Osteocyte (in vitro differentiated cells): ENCODE measurements around the gene ZNF835. TPM values are rescaled to one million over a fixed set of nuclear protein-coding genes. Genes with fewer than 3 reads are reported as not detected.

Source experiments
- DNase-seq: peaks from one replicate; pipeline ENCODE4 v3.0.0; 2021; ENCODE audit warnings: mixed read lengths; ENCODE audit not compliant: unreplicated experiment; ENCODE audit errors: extremely low spot score
- H3K27ac Mint-ChIP-seq: one replicate; pipeline ENCODE4 v1.8.0; 2021; ENCODE audit warnings: mild to moderate bottlenecking, mixed read lengths; ENCODE audit not compliant: unreplicated experiment
- H3K27me3 Mint-ChIP-seq: one replicate; pipeline ENCODE4 v1.8.0; 2021; ENCODE audit warnings: mixed read lengths; ENCODE audit not compliant: unreplicated experiment
- H3K36me3 Mint-ChIP-seq: one replicate; pipeline ENCODE4 v1.8.0; 2021; ENCODE audit warnings: mixed read lengths; ENCODE audit not compliant: unreplicated experiment
- H3K4me1 Mint-ChIP-seq: one replicate; pipeline ENCODE4 v1.8.0; 2021; ENCODE audit warnings: mixed read lengths; ENCODE audit not compliant: unreplicated experiment
- H3K4me3 Mint-ChIP-seq: one replicate; pipeline ENCODE4 v1.8.0; 2021; ENCODE audit warnings: mild to moderate bottlenecking, moderate library complexity, mixed read lengths; ENCODE audit not compliant: unreplicated experiment
- H3K9me3 Mint-ChIP-seq: one replicate; pipeline ENCODE4 v1.8.0; 2021; ENCODE audit warnings: mixed read lengths; ENCODE audit not compliant: unreplicated experiment
- long read RNA-seq: library from polyadenylated mRNA; unstranded; transcript quantifications from one replicate; pipeline ENCODE4 v2.0.0, GENCODE V29; 2021
- total RNA-seq: library from RNA; stranded (reverse); gene quantifications from 2 replicates; pipeline ENCODE4 v1.2.1, GENCODE V29; 2021
- TF ChIP-seq, protein P1 (sequence below): fragments of 200-600 bp; sonication (generic); IDR thresholded peaks from 2 replicates; pipeline ENCODE4 v1.5.0; 2021; ENCODE audit warnings: antibody characterized with exemption, mild to moderate bottlenecking, moderate library complexity

Gene ZNF835
- not detected in 2 replicates for total RNA-seq
- long read RNA-seq = 0 reads

DNA sequence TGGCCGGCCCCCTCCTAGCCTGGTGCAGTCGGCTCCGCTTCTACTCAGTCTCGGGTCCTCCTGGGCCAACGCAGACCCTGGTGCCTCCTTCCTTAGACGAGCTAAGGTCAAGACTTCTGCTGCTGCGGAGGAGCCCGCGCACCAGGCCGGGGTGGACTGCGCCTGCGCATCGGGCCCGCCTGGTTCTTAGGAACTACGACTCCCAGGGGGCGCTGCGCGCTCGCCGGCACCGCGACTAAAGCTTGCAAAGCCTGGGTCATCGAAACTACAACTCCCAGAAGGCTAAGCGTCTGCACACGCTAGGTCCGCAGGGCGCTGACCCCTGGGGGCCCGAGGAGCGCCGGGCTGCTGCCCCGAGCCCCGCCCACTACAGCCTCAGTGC lies at the start of gene ZNF835:
Gene ZNF835, minus strand, starts transcription at position 145 of the 382 bp plus-strand sequence. CDS start 6,559 bp downstream, outside the sequence.
- Mint-ChIP-seq H3K36me3 (no peaks in the 10 kb centered on the region), H3K4me3 (no peak within 1 kb of the TSS), H3K27ac (no peak within 1 kb of the TSS), H3K27me3 (no peaks in the 10 kb centered on the region), H3K4me1 (no peaks in the 10 kb centered on the region), H3K9me3 (peaks cover 21% of the 10 kb centered on the region)
- DNase-seq = no peak
- TF ChIP-seq, protein P1, sequence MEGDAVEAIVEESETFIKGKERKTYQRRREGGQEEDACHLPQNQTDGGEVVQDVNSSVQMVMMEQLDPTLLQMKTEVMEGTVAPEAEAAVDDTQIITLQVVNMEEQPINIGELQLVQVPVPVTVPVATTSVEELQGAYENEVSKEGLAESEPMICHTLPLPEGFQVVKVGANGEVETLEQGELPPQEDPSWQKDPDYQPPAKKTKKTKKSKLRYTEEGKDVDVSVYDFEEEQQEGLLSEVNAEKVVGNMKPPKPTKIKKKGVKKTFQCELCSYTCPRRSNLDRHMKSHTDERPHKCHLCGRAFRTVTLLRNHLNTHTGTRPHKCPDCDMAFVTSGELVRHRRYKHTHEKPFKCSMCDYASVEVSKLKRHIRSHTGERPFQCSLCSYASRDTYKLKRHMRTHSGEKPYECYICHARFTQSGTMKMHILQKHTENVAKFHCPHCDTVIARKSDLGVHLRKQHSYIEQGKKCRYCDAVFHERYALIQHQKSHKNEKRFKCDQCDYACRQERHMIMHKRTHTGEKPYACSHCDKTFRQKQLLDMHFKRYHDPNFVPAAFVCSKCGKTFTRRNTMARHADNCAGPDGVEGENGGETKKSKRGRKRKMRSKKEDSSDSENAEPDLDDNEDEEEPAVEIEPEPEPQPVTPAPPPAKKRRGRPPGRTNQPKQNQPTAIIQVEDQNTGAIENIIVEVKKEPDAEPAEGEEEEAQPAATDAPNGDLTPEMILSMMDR = no peak

DNA sequence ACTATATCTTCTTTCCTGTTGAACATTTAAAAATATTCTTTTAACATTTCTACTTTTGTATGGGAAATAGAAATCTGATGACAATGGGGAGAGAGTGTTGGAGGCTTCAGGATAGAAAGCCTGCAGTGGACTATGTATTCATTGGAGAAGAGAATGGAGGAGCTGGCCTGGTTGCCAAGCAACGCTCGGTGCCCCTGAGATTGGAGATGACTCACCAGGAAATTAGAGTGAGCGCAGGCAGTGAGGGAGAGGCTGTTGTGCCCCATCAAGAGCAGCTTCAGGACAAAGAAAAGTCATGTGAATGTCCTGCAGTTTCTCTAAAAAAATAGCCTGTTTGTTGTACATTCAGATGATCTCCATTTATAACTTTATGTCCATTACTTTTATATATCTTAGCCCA lies 48.7 kb upstream of the ZNF835 start:
- TF ChIP-seq, protein P1 = no peak
- no peak overlapping the region for H3K27ac Mint-ChIP-seq
- H3K4me3 Mint-ChIP-seq = no peak overlapping the region
- peaks cover 48% of the 10 kb centered on the region for H3K9me3 Mint-ChIP-seq
- H3K36me3 Mint-ChIP-seq = peaks cover 4% of the 10 kb centered on the region
- H3K4me1 Mint-ChIP-seq = no peaks in the 10 kb centered on the region
- DNase-seq = no peak
- no peaks in the 10 kb centered on the region for H3K27me3 Mint-ChIP-seq

GRCh38 chr19:56718231-56718630 lies 46.7 kb upstream of the ZNF835 start:
- Mint-ChIP-seq H3K27me3 (no peaks in the 10 kb centered on the region), H3K27ac (no peak overlapping the region), H3K9me3 (peaks cover 40% of the 10 kb centered on the region), H3K4me3 (no peak overlapping the region), H3K36me3 (peaks cover 4% of the 10 kb centered on the region), H3K4me1 (no peaks in the 10 kb centered on the region)
- no peak for DNase-seq
- TF ChIP-seq, protein P1 = no peak

DNA sequence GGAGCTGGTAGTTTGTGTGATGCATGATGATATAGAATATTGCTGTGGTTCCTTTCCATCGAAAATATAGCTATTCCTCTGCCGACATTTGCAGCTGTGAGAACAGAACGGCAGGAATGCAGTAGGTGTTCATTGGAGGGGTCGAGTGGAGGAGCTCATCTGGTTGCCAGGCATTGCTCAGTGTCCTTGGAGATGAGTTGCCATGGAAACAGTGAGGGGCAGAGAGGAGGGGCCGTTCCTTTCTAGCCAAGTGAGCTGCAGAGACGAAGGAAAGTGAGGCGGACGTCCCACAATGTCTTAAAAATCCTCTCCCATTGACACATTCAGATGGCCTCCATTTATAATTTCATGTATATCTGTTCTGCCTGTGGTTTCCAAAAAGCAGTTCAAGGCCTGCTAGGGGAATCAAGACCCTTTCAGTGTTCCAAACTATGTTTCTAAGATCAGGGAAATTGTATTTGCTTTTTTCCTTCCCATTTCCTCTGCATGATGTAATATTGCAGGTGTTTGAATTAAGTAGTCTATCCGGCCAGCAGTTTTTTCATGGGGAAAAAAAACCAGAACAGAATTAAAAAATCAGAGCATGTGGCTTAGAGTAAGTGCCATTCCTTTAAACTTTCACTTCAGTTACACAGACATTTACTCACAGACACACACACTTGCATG lies 41.2 kb upstream of the ZNF835 start:
- no peak overlapping the region for H3K4me3 Mint-ChIP-seq
- no peaks in the 10 kb centered on the region for H3K4me1 Mint-ChIP-seq
- H3K27ac Mint-ChIP-seq = no peak overlapping the region
- H3K36me3 Mint-ChIP-seq = no peaks in the 10 kb centered on the region
- peaks cover 35% of the 10 kb centered on the region for H3K9me3 Mint-ChIP-seq
- TF ChIP-seq, protein P1 = no peak
- no peaks in the 10 kb centered on the region for H3K27me3 Mint-ChIP-seq
- no peak for DNase-seq

DNA sequence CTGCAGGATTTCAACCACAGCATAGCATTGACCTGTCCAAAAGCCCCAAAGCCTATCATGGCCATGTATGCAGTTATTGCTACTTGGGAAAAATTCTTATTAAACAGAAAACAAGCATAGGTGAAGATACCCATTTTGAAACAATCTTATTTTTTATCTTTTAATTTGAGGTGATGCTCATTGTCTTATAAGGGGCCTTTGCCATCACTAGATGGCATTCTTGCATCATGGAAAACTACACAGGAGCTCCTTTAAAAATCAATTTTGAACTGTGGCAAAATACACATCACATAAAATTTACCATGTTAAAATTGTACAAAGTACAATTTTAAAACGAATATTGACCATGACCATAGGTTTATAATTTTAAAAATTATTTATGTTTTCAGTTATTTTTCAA lies 38.9 kb upstream of the ZNF835 start:
- Mint-ChIP-seq H3K27me3 (no peaks in the 10 kb centered on the region), H3K4me3 (no peak overlapping the region), H3K27ac (no peak overlapping the region), H3K4me1 (no peaks in the 10 kb centered on the region), H3K36me3 (no peaks in the 10 kb centered on the region), H3K9me3 (peaks cover 40% of the 10 kb centered on the region)
- DNase-seq = no peak
- TF ChIP-seq, protein P1 = no peak
